NT2/D1 (cell line): ENCODE data around the gene ZNF789.
"Not testable (repeated sequence)": the region's sequence is repeated elsewhere in the genome, so short reads cannot be mapped to it uniquely, and the experiment has no call there.

Source experiments
- YY1 ChIP-seq: IDR thresholded peaks from 2 replicates; pipeline ENCODE4 v1.6.1; 2011; ENCODE audit not compliant: insufficient read length, insufficient read depth
- ZNF274 ChIP-seq: IDR thresholded peaks from 2 replicates; pipeline ENCODE4 v1.6.1; 2011; ENCODE audit warnings: mild to moderate bottlenecking, low read depth, low read length

- TF ChIP-seq YY1, ZNF274: not testable (repeated sequence)
Observed at GRCh38 chr7:99431756-99432540, 40.7 kb upstream of the ZNF789 start.
